Dendritic cell treated with granulocyte-macrophage colony-stimulating factor and Interleukin-4, amounts not matched to agents 40 ng/mL and 50 ng/mL, for 4 days (primary cell): Measurements from ENCODE around the gene TFDP2.

Source experiments
- H3K27ac Mint-ChIP-seq: one replicate; pipeline ENCODE4 v1.8.0; 2022; ENCODE audit warnings: mild to moderate bottlenecking, mixed read lengths
- H3K27me3 Mint-ChIP-seq: one replicate; pipeline ENCODE4 v1.8.0; 2022; ENCODE audit warnings: mild to moderate bottlenecking, mixed read lengths
- H3K36me3 Mint-ChIP-seq: one replicate; pipeline ENCODE4 v1.8.0; 2022; ENCODE audit warnings: low read depth, mixed read lengths
- H3K4me1 Mint-ChIP-seq: one replicate; pipeline ENCODE4 v1.8.0; 2022; ENCODE audit warnings: low read depth, mixed read lengths
- H3K4me3 Mint-ChIP-seq: one replicate; pipeline ENCODE4 v1.8.0; 2022; ENCODE audit warnings: mild to moderate bottlenecking, moderate library complexity, mixed read lengths
- H3K9me3 Mint-ChIP-seq: one replicate; pipeline ENCODE4 v1.8.0; 2022; ENCODE audit warnings: mixed read lengths
- intact Hi-C: fragments of 100-400 bp; cut with micrococcal nuclease; formaldehyde crosslinking; loops from one replicate; pipeline ENCODE4 v1.15.0; 2022

The TFDP2 gene

GRCh38 chr3:142033292-142033691 lies 116.1 kb downstream of the TFDP2 start:
- Mint-ChIP-seq H3K27me3 (no peaks in the 10 kb centered on the region), H3K27ac (no peak overlapping the region), H3K4me3 (no peak overlapping the region), H3K36me3 (no peaks in the 10 kb centered on the region), H3K9me3 (no peaks in the 10 kb centered on the region), H3K4me1 (peaks cover 11% of the 10 kb centered on the region)
- intact Hi-C loops, result no loop called here

DNA sequence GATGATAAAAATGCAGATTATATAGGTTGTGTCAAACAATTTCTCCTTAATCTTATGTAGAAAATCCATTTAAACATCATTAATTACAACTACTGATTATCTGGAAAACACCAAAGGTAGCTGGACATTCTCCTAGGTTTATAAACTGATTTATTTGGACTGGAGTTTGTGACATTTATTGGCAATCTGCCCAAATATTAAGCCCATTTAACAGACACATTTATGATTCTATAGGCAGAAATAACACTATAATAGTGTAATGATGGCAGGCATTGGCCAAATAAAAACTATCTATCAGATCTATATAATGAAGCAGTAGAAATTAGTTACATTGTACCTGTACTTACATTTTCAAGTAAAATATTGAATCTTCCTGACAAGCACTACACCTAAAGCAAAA lies 117.8 kb downstream of the TFDP2 start:
- H3K9me3 Mint-ChIP-seq, result no peaks in the 10 kb centered on the region
- no peak overlapping the region for H3K4me3 Mint-ChIP-seq
- H3K27me3 Mint-ChIP-seq, result no peaks in the 10 kb centered on the region
- peaks cover 25% of the 10 kb centered on the region for H3K4me1 Mint-ChIP-seq
- intact Hi-C loops, result no loop called here
- no peaks in the 10 kb centered on the region for H3K36me3 Mint-ChIP-seq
- H3K27ac Mint-ChIP-seq, result no peak overlapping the region

- Mint-ChIP-seq H3K36me3 (no peaks in the 10 kb centered on the region), H3K4me3 (no peak overlapping the region), H3K27ac (no peak overlapping the region), H3K27me3 (no peaks in the 10 kb centered on the region), H3K4me1 (peaks cover 27% of the 10 kb centered on the region), H3K9me3 (no peaks in the 10 kb centered on the region)
- intact Hi-C loops, result no loop called here
Observed at GRCh38 chr3:142029791-142030190, 119.6 kb downstream of the TFDP2 start.

- Mint-ChIP-seq H3K4me1 (peaks cover 27% of the 10 kb centered on the region), H3K27ac (no peak overlapping the region)
Observed at GRCh38 chr3:142029052-142029642, 120.2 kb downstream of the TFDP2 start.

DNA sequence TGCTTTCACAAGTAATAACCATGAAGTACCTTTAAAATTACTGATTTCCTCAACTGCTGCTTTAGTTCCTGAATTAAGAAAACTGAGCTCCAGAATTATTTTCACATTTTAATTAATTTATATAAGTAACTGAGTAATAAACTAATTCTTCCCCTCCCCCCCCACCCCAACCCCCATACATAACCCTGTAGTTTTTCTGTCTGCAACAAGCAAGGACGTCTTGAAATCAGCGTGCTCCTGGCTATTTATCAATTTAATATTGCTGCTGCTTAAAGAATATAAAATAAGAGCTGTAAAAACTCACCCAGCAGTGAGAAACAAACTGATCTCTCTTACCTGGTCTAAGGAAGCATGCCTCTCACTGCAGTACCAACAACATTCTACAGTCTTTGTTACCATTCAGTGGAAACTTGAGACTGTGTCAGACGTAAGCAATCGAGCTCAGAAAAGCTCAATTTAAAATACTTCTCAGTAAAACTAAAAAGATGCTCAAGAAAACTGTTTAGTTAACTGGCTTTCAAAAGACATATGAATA lies 121.0 kb downstream of the TFDP2 start:
- H3K27ac Mint-ChIP-seq, result no peak overlapping the region
- H3K4me3 Mint-ChIP-seq, result peak overlapping the region; percentile 31
- H3K4me1 Mint-ChIP-seq, result peaks cover 27% of the 10 kb centered on the region
- intact Hi-C loops, result no loop called here
- H3K27me3 Mint-ChIP-seq, result no peaks in the 10 kb centered on the region
- no peaks in the 10 kb centered on the region for H3K36me3 Mint-ChIP-seq
- H3K9me3 Mint-ChIP-seq, result no peaks in the 10 kb centered on the region

More at GRCh38 chr3:142029052-142029642, 120.2 kb downstream of the TFDP2 start:
- Mint-ChIP-seq H3K9me3 (no peaks in the 10 kb centered on the region), H3K27me3 (no peaks in the 10 kb centered on the region), H3K4me3 (no peak overlapping the region), H3K36me3 (no peaks in the 10 kb centered on the region)
- intact Hi-C loops, result no loop called here

- Mint-ChIP-seq H3K36me3 (no peaks in the 10 kb centered on the region), H3K4me1 (peaks cover 26% of the 10 kb centered on the region)
Observed at GRCh38 chr3:142027735-142028134, 121.6 kb downstream of the TFDP2 start.

GRCh38 chr3:142027300-142027699 lies 122.0 kb downstream of the TFDP2 start:
- H3K36me3 Mint-ChIP-seq, result no peaks in the 10 kb centered on the region
- H3K27ac Mint-ChIP-seq, result no peak overlapping the region
- H3K9me3 Mint-ChIP-seq, result no peaks in the 10 kb centered on the region
- H3K4me1 Mint-ChIP-seq, result peaks cover 24% of the 10 kb centered on the region
- H3K4me3 Mint-ChIP-seq, result peak overlapping the region; percentile 30
- H3K27me3 Mint-ChIP-seq, result no peaks in the 10 kb centered on the region
- intact Hi-C loops, result no loop called here

More at GRCh38 chr3:142027735-142028134, 121.6 kb downstream of the TFDP2 start:
- Mint-ChIP-seq H3K9me3 (no peaks in the 10 kb centered on the region), H3K4me3 (peak overlapping the region; percentile 30), H3K27ac (no peak overlapping the region), H3K27me3 (no peaks in the 10 kb centered on the region)
- intact Hi-C loops, result no loop called here

DNA sequence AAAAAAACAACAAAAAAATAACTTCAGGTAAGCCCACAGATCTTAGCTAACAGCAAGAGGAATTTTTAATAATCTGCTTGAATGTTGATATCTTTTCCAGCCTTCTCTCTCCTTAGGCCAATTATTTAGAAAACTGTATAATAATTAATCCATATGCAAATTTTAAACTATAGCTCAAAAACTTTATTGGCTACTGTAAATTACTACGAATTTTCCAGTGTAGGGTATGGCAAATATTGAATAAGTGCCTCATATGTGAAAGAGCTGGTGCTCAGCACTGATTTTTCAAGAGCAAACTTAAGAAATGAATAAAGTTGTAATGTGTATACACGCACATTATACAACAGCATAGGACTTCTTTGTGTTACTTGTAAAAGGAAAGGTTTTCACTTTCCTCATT lies 123.0 kb downstream of the TFDP2 start:
- Mint-ChIP-seq H3K27ac (no peak overlapping the region), H3K36me3 (no peaks in the 10 kb centered on the region), H3K4me3 (no peak overlapping the region), H3K9me3 (no peaks in the 10 kb centered on the region), H3K27me3 (no peaks in the 10 kb centered on the region), H3K4me1 (peaks cover 28% of the 10 kb centered on the region)
- intact Hi-C loops, result no loop called here

DNA sequence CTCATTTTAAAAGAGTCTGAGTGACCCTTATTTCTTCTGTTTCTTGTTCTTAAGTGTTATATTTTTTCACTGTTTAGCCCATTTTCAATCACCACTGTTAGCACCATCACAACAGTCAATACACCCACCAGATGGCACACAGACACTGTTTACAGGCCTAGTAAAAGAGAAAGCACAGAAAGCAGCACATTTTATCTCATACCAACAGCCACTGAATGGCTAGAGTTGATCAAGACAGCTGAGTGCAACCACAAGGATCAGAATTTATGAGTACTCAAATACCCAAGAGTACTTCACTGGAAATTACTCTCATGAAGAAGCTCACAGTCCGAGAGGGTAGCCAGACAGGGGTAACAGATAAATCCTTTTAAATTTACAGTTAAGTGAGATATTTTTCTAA lies 127.0 kb downstream of the TFDP2 start:
- Mint-ChIP-seq H3K4me1 (peaks cover 34% of the 10 kb centered on the region), H3K36me3 (no peaks in the 10 kb centered on the region), H3K27me3 (no peaks in the 10 kb centered on the region), H3K27ac (peak overlapping the region; percentile 38), H3K9me3 (no peaks in the 10 kb centered on the region), H3K4me3 (no peak overlapping the region)
- intact Hi-C loops, result no loop called here

- no peaks in the 10 kb centered on the region for H3K27me3 Mint-ChIP-seq
- no peak overlapping the region for H3K4me3 Mint-ChIP-seq
- peaks cover 24% of the 10 kb centered on the region for H3K4me1 Mint-ChIP-seq
- no peaks in the 10 kb centered on the region for H3K36me3 Mint-ChIP-seq
- intact Hi-C loops, result no loop called here
- no peaks in the 10 kb centered on the region for H3K9me3 Mint-ChIP-seq
- H3K27ac Mint-ChIP-seq, result no peak overlapping the region
Observed at GRCh38 chr3:142021127-142021526, 128.2 kb downstream of the TFDP2 start.

DNA sequence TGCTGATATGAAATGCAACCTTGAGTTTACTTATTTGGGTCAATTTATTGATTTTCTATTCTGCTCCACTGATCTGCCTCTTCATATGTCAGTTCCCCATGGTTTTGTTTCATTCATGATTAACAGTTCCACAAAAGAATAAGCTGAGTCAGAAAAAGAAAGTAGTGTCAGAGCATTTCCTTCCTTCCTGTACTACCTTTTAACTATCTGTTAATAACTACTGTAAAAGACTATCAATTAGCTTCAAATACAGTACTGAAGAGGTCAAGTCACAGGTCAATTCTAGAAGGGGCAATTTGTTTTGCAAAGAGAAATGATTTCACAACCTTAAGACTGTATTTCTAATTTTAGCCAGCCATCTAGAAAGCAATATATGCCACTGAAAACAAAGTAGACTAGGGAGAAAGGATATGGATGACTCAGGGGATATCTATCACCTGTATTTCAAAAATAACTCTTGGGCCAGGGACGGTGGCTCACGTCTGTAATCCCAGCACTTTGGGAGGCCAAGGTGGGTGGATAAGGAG lies 129.5 kb downstream of the TFDP2 start:
- Mint-ChIP-seq H3K9me3 (no peaks in the 10 kb centered on the region), H3K4me1 (peaks cover 24% of the 10 kb centered on the region), H3K27me3 (no peaks in the 10 kb centered on the region), H3K36me3 (no peaks in the 10 kb centered on the region), H3K27ac (no peak overlapping the region), H3K4me3 (no peak overlapping the region)
- intact Hi-C loops, result no loop called here

DNA sequence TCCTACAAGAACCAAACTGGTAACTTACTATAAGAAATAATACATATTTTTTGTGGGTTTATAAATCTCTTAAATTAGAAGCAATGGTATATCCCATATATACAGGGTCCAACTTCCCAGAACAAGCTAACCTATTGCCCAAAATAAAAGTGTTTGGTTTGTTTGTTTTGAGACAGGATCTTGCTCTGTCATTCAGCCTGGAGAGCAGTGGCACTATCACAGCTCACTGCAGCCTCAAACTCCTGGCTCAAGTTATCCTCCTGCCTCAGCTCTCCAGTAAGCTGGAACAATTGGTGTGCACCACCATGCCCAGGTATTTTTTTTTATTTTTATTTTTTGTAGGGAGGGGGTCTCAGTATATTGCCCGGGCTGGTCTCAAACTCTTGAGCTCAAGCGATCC lies 135.4 kb downstream of the TFDP2 start:
- Mint-ChIP-seq H3K9me3 (no peaks in the 10 kb centered on the region), H3K4me3 (no peak overlapping the region), H3K4me1 (no peaks in the 10 kb centered on the region), H3K27me3 (no peaks in the 10 kb centered on the region), H3K27ac (no peak overlapping the region), H3K36me3 (no peaks in the 10 kb centered on the region)
- intact Hi-C loops, result no loop called here

DNA sequence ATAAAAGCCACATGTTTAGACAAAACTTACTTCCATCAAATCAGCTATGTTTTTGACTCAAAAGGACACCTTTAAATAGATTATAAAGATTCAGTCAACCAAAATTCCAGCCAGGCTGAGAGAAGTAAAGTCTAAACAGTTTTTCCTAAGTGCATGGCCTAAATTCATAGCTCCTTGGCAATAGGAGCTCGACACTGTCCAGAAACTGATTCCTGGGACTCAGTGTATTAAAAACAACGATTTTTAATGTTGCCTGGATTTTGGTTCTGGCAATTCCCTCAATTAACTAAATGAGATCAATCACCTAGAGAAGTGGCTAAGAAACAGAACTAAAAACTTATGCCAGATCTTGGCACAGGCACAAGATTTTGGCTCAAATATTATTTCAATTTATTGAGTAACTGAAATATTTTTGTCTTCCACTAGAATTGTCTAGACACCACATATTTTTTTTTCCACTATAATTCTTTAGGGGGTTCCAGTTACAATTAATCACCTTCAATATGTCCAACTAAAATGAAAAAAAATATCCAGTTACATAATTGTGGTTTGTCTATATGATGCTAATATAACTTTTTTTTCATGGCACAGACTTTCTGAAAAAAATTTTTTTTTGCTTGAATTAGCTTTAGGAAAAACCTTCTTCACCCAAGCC lies 135.9 kb downstream of the TFDP2 start:
- H3K4me1 Mint-ChIP-seq, result no peaks in the 10 kb centered on the region
- intact Hi-C loops, result no loop called here
- no peak overlapping the region for H3K27ac Mint-ChIP-seq
- no peaks in the 10 kb centered on the region for H3K9me3 Mint-ChIP-seq
- H3K36me3 Mint-ChIP-seq, result no peaks in the 10 kb centered on the region
- H3K4me3 Mint-ChIP-seq, result no peak overlapping the region
- H3K27me3 Mint-ChIP-seq, result no peaks in the 10 kb centered on the region

DNA sequence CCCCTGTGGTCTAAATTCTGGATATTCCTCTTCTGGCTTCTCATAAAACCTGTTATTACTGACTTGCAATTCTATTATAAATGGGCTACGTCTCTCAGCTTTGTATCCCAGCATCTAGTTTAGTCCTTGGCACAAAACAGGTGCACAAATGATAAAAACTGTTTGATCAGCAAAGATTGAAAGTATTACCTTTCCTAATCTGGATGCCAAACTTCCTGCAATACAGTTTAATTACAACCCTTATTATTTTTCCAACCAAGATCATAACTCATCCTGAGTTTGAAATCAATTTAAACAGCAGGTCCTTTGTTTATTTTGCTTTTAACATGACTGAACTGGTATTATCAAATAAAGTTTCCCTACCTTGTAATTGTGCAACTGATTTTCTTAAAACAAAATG lies 140.3 kb downstream of the TFDP2 start:
- Mint-ChIP-seq H3K4me3 (no peak overlapping the region), H3K9me3 (no peaks in the 10 kb centered on the region), H3K36me3 (no peaks in the 10 kb centered on the region), H3K27me3 (no peaks in the 10 kb centered on the region), H3K4me1 (no peaks in the 10 kb centered on the region), H3K27ac (no peak overlapping the region)
- intact Hi-C loops, result no loop called here
